ENCODE measurements around the gene ARHGAP4.
A peak's percentile ranks its signal among the peaks of the same experiment; 100 is the strongest.

The ARHGAP4 gene

DNA sequence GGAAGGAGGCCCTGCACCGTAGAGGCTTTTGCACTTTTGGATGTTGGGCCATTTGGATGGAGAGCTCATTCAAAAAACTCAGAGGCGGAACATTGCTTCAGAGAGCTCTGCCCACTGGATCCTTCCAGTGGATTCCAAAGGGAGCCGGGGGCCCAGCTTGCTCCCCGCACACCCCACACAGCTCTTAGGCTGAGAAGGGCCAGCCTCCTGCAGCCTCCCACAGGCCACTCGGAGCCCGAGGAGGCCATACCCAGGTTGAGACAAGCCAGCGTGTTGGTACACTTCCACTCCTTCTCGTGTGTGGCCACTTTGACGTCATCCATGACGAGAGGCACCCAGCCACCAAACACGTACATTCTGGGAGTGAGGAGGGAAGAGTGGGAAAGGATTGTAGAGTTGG is 35.2 kb upstream of the ARHGAP4 start:
- DNase-seq: no peak

DNA sequence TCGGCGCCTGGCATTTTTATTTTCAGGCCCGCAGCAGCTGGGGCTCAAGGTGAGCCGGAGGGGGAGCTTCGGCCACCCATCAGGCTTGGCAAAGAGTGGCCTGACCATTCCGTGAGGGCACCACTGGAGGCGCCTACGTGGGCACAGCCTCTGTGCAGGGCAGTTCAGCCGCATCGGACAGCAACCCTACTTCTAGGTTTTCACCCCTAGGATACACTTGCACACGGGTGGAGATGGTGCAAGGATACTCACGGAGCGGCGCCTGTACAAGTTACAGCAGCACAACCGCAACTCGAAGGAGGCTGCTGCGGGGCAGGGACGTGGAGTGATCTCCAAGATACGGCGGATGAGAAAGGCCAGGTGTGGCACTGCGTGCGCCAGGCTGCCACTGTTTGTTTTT is 34.7 kb upstream of the ARHGAP4 start:
- no peak for DNase-seq

DNA sequence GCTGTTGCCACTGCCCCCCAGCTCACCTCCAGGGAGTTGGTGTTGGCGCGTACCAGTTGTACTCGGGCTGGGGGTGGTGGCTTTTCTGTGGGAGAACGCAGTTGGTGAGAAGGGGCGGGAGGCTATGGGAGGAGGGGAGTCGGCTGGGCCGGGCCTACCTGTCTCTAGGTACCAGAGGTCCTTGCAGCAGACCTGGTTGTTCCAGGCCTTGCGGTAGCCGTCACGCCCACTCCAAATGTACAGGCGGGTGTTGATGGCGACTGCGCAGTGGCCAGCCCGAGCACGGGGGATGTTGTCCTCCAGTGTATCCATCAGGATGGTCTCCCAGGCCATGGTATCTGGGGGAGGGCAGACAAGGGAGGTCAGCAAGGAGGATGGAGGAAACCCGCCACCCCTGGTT is 34.0 kb upstream of the ARHGAP4 start:
- no peak for DNase-seq

DNA sequence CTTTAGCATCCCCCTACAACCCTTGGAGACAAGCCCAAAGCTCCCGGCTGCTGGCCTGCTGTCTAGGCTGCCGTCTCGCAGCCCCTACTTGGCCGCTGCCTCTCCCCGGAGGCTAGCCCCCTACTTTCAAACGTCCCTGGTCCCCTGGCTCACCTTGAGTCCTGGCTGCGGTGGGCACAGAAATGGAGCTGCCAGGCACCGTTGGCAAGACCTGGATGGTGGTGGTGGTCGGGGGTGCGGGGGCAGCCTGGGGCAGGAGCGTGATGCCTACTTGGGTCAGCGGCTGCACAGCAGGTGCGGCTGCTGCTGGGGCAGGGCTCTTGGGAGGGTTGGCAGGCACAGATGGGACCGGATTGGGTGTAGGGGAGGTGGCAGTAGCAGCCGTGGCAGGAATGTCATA is 33.6 kb upstream of the ARHGAP4 start:
- DNase-seq: no peak

DNA sequence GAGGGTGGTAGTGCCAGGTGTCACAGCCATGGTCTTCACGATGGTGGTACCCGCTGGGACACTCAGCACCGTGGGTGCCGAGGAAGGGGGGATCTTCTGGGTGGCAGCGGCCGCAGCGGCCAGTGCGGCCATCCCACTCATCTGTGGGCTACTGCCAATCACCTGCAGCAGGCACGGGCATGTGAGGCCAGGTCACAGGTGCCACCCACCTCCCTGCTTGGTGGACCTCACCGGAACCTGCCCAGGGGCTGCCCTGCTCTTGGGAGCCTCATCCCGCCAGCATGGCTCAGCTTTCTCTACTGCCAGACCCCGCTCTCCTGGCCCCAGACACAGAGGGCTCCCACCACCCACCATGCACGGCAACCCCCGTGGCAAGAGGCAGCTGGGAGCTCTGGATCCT is 32.5 kb upstream of the ARHGAP4 start:
- DNase-seq: no peak

DNA sequence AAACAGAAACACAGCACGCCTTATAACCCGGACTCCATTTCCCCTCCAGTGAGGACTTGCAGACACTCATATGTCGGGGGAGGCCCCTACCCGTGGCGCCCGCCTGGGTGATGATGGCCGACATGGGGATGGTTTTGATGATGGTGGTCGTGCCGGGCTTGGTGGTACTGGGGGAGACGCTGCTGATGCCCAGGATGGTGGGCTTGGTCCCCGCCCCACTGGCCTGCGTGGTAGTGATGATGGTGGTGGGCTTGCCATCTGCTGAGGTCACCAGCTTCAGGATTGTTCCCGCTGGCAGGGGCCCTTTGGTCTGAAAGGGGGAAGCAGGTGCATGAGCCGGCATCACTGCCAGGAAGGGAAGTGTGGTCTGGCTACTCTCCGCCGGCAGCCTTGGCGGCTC is 31.2 kb upstream of the ARHGAP4 start:
- DNase-seq: no peak

DNA sequence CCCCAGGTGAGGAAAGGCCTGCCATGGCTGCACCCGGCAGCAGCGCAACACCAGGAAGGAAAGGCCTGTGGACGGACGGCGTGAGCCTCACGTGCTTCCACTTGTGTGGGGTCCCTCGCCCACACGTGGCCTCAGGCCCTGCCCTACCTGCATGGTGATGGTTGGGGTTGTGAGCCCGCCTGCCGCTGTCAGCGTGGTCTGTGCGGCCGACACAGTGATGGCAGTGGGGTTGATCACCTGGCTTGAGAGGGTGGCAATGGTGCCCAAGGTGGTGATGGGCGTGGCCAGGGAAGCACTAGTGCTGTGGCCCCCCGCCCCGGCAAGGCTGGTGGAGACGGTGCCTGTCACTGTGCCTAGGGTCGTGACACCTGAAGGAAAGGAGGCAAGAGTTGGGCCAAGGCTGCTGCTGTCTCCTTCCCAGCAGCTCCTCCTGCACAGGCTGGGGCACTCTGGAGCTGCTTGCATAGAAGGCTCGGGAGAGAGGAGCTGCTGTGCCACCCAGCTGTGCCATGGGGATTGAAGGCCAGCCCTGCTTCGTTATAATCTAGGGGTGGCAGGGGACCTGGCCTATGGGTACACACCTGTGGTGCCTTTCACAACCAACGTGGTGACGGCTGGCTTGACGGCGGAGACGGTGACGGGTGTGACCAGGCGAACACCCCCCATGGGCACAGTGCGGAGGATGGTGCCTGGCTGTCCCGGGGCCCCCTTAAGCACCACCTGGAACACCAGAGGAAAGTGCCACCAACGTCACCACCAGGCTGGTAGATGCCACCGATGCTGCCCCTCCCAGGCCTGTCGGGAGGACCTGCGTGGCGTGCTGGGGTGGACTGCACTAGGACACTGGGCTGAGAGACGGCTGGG is 30.2 kb upstream of the ARHGAP4 start:
- DNase-seq: no peak

DNA sequence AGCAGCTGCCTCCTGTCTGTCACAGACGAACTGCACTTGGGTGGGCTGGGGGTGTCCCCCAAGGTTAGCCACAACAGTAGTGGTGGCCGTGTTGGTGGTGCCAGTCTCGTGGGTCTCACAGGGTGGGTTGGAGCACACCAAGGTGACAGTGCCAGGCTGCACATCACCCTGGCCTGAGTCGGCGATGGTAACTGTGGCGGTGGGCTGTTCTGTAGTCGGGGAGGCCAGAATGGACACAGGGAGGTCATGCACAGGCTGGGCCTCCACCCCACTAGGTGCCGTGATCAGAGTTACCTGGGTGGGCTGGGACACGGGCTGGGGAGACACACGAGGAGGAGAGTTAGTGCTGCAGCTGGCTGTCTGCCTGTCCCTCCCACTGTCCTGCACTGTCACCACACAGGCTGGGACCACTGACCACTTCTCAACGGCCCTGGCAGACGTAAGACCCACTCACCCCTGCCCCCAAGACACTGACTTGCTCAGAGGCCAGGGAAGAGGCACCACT is 29.2 kb upstream of the ARHGAP4 start:
- DNase-seq: no peak

DNA sequence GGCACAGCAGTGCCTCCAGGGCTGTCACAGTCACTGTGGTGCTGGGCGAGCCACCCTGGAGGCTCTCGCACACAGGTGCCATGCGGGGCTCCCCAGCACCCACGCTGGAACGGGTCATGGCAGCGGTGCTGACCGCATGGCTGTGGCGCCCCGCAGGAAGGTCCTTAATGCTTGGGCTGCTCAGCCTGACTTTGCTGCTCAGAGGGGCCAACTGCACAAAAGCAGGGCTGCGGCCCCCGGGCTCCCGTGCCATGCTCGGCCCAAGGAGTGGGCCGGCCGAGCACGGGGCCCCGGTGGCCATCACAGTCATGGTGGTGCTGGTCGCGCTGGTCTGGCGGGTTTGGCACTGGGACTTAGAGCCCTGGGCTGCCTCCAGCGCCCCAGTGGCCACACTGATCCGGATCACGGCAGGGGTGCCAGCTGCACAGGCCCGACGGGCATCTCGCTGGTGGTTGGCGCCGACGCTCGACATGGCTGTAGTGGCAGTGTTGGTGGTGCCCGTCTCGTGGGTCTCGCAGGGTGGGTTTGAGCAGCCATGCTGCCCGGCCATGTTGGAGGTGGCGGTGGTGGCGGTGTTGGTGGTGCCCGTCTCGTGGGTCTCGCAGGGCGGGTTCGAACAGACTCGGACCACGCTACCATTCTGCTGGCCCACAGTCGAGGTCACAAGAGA is 28.6 kb upstream of the ARHGAP4 start:
- no peak for DNase-seq

DNA sequence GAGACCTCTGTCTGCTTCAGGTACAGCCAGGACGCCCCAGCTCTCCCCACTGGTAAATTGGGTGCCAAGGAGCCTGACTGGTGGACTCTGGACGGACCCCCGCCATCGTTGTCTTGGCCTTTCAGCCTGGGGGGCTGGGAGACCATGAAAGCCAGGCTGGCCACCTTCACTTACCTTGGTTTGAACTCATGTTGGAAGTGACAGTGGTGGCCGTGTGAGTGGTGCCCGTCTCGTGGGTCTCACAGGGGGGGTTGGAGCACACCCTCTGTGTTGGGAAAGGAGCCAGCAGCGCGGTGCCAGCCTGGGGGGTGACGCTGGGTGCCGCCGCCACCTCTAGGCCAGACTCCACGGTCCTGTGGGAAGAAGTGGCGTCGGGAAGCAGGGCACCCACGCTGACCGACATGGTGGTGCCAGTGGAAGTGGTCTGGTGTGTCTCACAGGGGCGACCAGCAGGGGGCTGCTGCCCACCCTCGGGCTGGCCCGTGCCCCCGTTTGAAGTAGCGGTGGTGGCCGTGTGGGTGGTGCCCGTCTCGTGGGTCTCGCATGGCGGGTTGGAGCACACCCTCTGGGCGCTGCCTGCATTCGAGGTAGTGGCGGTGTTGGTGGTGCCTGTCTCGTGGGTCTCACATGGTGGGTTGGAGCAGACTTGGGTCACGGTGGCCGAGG is 28.0 kb upstream of the ARHGAP4 start:
- DNase-seq: no peak

DNA sequence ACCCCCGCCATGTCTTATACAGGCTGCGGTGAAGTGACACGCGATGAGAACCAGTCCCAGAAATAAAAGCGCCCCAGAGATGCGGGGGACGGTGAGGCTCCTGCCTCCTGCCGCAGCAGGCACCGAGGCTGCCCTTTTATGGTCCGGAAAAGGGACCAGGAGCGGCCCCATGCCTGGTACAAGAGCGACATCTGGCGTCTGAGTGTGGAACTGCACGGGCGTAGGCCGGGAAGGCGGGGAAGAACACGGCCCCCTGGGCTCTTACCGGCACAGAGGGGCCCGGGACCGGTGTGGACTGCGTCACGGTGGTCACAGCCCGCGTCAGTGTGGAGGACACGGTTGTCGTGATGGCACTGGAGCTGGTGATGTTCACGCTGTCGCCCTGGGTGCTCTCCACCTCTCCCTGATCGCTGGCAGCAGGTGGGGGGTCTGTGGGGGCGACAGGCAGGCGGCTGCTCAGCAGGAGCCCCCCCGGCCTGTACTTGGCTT is 27.3 kb upstream of the ARHGAP4 start:
- peak; percentile 27 for DNase-seq

DNA sequence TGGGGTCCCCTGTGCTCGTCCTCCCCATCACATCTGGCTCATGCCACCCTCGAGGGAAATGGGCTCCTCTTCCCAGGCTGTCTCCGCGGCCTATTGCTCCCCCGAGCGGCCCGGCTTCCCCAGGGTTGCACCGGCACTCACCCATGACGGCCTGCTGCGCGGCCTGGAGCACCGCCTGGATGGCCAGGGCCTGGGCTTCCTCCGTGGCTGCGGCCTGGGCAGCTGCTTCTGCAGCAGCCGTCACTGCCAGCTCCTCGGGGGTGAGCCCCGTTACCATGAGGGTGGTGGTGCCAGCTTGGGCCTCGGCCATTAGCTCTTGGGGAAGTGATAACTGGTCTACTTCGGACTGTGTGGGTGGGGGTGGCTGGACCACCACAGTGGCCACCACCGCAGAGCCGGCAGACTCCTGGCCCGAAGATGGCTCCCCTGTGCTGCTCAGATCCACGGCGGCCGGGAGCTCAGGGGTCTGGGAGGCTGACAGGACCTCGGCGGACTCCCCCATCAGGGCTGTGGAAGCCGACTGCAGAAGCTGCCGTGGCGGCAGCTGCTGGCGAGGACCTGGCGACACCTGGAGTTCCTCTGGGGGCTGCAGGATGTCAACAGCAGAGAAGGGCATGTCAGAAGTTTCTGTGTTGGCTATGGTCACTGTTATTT is 26.4 kb upstream of the ARHGAP4 start:
- no peak for DNase-seq

DNA sequence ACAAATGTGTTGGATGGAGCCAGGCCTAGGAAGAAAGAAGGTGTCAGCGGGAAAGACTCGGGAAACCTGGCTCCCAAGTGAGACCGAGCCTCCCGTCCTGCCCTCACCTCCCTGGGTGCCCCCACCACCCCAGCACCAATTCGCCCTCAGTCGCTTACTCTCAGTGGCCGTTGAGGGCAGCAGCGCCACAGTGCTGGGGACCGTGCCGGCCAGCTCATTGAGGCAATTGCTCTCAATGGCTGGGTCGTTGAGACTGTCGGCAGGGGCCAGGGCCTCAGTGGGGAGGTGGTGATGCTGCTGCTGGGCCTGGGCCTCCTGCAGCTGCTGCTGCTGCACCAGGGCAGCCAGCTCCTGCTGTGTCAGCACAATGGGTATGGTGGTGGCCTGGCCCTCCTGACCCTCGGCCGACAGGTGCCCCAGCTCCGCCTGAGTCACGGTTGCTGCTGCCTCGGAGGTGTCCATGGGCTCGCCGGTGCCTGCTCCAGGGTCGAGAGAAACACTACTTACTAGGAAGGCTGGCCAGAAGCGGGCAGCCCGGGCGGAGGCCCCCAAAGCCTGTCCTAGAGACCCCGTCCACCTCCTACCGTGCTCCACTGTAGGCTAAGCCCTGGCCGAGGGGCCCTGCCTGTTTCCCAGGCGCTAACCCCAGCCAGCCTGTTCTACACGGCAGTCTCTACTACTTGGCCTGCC is 25.8 kb upstream of the ARHGAP4 start:
- no peak for DNase-seq

DNA sequence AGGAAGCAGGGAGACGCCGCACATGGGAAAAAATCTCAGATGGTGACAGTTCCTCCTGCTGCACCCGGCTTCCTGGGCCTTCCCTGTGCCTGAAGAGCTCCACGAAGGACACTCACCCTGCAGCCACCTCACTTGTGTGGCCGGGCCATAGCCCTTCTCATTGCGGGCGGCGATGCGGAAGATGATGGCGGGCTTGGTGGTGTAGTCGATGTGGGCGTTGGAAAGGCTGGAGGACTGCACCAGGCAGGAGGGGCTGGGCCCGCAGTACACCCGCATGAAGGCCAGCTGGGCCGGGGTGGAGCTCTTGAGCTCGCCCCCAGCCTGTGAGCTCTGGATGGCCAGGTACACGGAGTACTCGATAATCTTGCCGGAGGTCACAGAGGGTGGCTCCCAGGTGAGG is 24.1 kb upstream of the ARHGAP4 start:
- no peak for DNase-seq

DNA sequence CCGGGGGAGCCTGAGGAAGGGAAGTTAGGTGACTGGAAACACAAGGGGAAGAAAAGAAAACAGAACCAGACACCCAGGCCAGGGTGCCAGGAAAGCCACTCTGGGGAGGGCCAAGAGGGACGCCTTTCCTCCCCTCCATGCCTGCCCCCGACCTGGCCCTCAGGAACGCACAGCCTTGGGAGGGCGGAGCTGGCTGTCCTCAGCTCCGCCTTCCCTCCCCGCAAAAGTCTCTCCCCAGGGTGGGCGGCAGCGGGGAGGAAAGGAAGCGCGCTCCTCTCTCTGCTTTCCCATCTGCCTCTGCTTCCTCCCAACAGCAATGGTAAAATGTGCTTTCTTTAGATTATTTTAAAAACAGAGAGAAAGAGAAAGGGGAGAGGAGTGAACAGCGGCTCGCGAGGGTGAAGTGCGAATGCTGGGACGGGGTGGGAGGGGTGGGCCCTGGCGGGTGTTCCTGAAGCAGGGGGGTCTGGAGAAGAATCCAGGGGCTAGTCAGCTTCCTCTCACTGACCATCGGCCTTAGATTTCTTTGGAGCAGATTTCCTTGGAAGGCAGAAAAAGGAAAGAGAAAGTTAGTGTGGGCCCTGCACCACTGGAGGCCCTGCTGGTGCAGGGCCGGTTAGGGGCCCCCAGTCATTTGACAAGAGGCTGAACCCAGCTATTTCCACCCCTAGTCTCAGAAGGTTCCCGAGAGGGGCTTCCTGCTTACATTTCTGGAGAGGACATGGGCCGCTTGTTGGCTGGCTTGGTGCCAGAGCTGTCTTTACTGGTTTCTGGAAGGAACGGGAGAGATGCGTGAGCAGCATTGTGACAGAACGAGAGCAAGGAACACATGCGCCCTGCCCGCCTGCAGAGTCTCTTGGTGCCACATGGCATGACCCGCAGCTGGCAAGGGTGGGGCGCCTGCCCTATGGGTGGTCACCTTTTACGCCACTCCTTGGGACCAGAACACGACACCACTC is 23.1 kb upstream of the ARHGAP4 start:
- DNase-seq: no peak

DNA sequence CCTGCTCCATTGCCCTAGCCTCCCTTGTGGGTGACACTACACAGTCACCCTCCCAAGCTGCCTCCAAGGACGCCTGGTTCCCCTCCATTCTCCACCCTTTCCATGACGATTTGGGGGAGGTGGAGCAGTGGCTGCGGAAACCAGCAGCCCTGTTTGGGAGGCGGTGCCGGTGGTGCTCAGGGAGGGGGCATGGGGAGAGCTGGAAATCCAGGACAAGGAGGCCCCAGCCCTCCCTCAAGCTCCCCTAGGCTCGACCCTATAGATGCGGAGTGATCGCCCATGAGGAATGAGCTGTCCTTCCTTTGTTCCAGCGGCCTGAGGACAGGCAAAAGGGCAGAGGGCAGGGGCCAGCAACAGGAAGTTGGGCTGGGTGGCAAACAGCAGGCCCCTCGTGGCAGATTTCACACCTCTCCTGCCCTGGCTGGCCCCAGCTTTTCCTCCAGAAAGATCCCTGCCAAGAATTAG is 22.0 kb upstream of the ARHGAP4 start:
- no peak for DNase-seq

DNA sequence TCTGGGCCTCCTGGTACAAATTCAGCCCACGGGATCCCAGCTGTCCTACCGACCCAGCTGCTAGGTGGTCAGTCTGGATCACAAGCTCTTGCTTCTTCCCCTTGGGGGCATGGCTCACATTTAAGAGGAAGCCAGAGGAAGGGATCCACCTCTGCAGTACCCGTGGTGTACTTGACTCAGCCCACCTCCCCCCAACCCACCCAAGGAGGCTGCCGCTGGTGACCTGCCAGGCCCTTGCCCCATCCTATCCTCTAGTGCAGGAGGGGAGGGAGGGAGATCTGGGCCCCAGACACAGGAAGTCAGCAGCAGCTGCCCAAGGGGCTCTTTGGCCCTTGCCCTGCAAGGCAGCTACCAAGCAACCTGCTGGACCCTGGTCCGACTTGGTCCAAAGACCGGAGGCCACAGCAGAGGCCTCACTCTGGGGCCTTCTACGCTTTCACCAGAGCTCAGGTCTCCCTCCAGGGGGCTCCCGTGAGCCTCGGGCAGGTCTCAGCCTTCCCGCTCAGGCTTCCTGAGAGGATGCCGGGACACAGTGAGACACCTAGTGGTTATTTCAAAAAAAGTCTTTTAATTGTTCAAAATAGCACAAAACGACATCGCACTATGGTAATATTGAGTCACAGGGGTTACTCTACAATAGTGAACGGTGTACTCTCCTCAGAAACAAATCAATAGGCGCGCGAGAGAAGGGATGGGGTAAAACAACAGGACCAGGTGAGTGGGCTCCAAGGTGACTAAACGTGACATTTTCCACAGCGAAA is 21.1 kb upstream of the ARHGAP4 start:
- peak; percentile 59 for DNase-seq

DNA sequence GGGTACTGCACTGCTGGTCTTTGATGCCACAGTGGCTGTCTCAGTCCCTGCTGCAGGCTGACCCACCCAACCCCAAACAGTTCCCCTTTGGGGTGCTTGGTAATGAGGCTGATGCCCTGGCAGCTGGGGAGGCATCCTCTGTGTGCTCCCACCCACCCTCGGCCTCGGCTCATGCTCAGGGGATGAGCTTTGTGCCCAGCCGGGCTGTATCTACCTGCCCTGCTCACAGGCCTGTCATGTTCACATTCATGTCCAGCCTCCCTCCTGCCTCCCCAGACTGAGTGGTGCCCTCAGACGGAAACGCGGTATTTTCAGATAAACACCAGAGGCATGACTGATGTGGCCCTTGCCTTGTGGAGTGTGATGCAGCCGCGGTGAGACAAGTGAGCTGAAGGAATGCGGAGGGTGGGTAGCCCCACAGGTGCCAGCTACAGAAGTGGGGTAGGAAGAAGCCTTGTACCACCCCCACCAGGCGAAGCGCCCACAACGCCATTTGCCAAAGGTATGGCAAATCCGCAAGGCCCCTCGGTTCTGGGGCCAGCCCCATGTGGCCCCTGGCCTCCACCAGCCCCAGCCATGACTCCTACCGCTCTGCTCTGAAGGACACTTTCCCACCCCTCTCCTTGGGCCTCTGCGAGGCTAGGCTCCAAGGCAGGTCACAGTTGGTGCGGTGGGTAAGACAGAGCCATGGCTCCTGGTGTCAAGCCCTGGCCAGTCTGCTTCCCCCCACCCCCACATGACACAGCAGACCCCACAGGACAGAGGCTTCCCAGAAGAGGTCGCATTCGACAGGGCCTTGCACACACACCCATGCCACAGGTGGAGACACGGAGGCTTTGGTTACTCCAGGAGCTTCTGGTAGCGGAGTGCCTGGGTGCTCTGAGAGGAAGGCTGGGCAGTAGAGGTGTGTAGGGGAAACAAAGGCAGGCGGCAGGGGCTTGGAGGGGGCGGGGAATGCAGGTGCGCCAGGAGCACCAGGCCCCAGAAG is 20.2 kb upstream of the ARHGAP4 start:
- DNase-seq: no peak

DNA sequence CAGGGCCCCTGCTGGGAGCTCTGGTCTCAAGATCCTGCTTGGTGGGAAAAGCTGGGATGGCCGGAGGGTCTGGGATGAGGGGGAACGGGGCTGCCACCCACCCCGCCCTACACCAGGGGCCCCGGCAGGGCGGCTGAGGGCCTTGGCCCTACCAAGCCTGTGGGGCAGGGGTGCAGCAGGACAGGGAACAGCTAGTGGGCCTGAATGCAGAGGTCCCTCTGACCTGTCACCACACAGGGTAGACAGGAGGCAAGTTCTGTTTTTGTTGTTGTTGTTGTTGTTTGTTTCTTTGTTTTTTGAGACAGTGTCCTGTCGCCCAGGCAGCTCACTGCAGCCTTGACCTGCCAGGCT is 18.7 kb upstream of the ARHGAP4 start:
- DNase-seq: no peak
